Ovary (tissue), 9 donors: ENCODE results near the gene CHCHD3. TPM values are rescaled to one million over a fixed set of nuclear protein-coding genes. Genes with fewer than 3 reads are reported as not detected.

ENCODE experiments used
- DNase-seq, 5 donors: peaks; one replicate each; pipeline ENCODE4 v3.0.0-alpha.2; 2019 to 2020
- H3K27ac ChIP-seq, 2 donors: fragments of 200-600 bp; one replicate each; pipeline versions ENCODE4 v1.5.1 to v1.8.0; 2019 to 2022
- H3K27me3 ChIP-seq: fragments of 200-600 bp; one replicate; pipeline ENCODE4 v1.8.0; 2022
- H3K36me3 ChIP-seq: fragments of 200-600 bp; sonication (generic); one replicate; pipeline ENCODE4 v1.5.1; 2019
- H3K4me1 ChIP-seq: one replicate; pipeline ENCODE4 v1.8.1; 2013; ENCODE audit warnings: mild to moderate bottlenecking, moderate library complexity; ENCODE audit not compliant: insufficient read depth
- H3K4me3 ChIP-seq: fragments of 200-600 bp; sonication (generic); one replicate; pipeline ENCODE4 v1.5.1; 2017
- H3K9me3 ChIP-seq, 2 donors: fragments of 200-600 bp in 1 of 2; sonication (generic) in 1 of 2; one replicate each; pipeline versions ENCODE4 v1.5.1 to v1.8.1; 2013 to 2019; ENCODE audit warnings: mild to moderate bottlenecking in 1 of 2, moderate library complexity in 1 of 2
- EP300 ChIP-seq: sonication (generic); formaldehyde crosslinking; IDR thresholded peaks from one replicate; pipeline ENCODE4 v1.6.1; 2017; ENCODE audit warnings: antibody characterized with exemption
- POLR2A ChIP-seq: fragments of 450-650 bp; IDR thresholded peaks from one replicate; pipeline ENCODE4 v1.6.1; 2017; ENCODE audit warnings: antibody characterized with exemption, mild to moderate bottlenecking, moderate library complexity
- WGBS, 3 donors: extraction: QIAGEN DNeasy Blood & Tissue Kit in 1 of 3; methylation state at CpG; one replicate each; pipeline versions ENCODE4 v1.1.5 to v1.1.7; 2013 to 2017; 5-methylcytosine and 5-hydroxymethylcytosine counted together
- intact Hi-C, 4 donors: fragments of 100-400 bp; cut with DNase I; formaldehyde crosslinking; loops; one replicate each; pipeline versions ENCODE4 v1.11.0 to v1.15.1; 2022 to 2023
- polyA plus RNA-seq, 2 donors: library from polyadenylated mRNA; stranded (reverse); fragments of 200-250 nt in 1 of 2; fragments of 350-450 nt in 1 of 2; fragmentation: Illumina TruSeq in 1 of 2; extraction: RNeasy Lipid Tissue Mini Kit (QIAGEN cat#74804) in 1 of 2; gene quantifications; one replicate each; pipeline ENCODE4 v1.2.3, GENCODE V29; 2013 to 2014
- total RNA-seq, 7 donors: library from RNA; depleted of rRNA in 2 of 7; stranded (reverse); fragments of >200 nt in 2 of 7; fragmentation: NEBNext Ultra II Directional in 3 of 7; extraction: Animal tissue kit (Norgen Biotek cat#: 25700) in 3 of 7; gene quantifications; one replicate each; pipeline versions ENCODE4 v1.1.0 to v1.2.4, GENCODE V29; 2016 to 2023
- TF ChIP-seq, protein P1 (sequence below), 3 donors: fragments of 450-650 bp in 2 of 3; fragments of 200-600 bp in 1 of 3; IDR thresholded peaks; one replicate each; pipeline versions ENCODE4 v1.5.1 to v1.8.0; 2016 to 2022; ENCODE audit warnings: antibody characterized with exemption in 3 of 3, mild to moderate bottlenecking in 1 of 3
- donor health status: DM: no; HTN: no; CAD: no; lungs with moderate emphysema.
- donor health status: DM: no; HTN: no; CAD: no.
- donor health status: Bipolar disorder and iron deficiency.
- donor health status: DM: yes; HTN: yes; CAD: no.
- donor health status: DM: no; HTN: no; CAD: no.
- donor health status: DM: yes; HTN: yes; CAD: no.

Gene CHCHD3
- total and polyA plus RNA-seq, 9 donors = 31.4 to 59.1 (median 36.7) TPM

DNA sequence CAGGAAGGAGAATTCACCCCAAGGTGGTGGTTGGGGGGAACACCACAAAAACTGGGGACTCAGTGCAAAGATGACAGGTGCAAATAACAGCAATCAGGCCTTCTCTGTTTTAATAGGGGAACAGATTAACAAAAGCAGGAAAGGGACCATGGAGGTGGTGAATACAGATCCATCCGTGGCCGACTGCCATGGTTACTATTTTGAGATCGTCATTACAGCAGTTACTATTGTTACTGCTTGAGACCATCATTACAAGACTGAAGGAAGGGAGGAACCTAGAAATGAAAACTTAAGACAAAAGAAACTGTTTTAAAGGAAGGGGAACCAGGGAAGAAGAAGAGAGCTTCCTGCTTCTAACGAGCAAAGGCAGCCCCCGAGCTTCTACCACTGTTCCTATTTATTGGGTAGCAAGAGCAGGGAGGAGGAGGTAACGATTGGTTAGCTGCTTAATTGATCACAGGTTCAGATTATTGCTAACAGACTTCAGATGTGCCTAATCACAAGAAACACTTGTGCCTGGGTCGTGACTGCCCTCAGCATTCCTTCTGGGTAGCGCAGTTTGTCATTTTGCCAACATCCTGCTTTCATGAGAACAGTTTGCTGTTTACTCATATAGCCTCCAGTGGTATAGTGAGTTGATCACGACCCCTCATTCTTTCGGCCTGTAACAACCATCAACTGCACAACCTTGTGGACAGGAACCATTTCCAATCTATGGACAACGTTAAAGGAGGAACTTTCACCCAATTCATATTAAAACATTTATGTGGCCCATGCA, 216.3 kb downstream of the CHCHD3 start:
- no peaks in the 10 kb centered on the region for H3K27me3 ChIP-seq
- H3K4me1 ChIP-seq = peaks cover 4% of the 10 kb centered on the region
- no peak overlapping the region for H3K4me3 ChIP-seq
- no peak for DNase-seq
- 70 to 75% (median 70%) methylated on average over 11 of the region's 11 CpGs for WGBS, 3 donors
- no peak overlapping the region for H3K27ac ChIP-seq
- TF ChIP-seq POLR2A (no peak), EP300 (no peak)
- TF ChIP-seq, protein P1, sequence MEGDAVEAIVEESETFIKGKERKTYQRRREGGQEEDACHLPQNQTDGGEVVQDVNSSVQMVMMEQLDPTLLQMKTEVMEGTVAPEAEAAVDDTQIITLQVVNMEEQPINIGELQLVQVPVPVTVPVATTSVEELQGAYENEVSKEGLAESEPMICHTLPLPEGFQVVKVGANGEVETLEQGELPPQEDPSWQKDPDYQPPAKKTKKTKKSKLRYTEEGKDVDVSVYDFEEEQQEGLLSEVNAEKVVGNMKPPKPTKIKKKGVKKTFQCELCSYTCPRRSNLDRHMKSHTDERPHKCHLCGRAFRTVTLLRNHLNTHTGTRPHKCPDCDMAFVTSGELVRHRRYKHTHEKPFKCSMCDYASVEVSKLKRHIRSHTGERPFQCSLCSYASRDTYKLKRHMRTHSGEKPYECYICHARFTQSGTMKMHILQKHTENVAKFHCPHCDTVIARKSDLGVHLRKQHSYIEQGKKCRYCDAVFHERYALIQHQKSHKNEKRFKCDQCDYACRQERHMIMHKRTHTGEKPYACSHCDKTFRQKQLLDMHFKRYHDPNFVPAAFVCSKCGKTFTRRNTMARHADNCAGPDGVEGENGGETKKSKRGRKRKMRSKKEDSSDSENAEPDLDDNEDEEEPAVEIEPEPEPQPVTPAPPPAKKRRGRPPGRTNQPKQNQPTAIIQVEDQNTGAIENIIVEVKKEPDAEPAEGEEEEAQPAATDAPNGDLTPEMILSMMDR (IDR thresholded peaks at IDR 0.05) = no peak
- intact Hi-C loops = no loop called here
- no peaks in the 10 kb centered on the region for H3K36me3 ChIP-seq
- H3K9me3 ChIP-seq = no peaks in the 10 kb centered on the region

DNA sequence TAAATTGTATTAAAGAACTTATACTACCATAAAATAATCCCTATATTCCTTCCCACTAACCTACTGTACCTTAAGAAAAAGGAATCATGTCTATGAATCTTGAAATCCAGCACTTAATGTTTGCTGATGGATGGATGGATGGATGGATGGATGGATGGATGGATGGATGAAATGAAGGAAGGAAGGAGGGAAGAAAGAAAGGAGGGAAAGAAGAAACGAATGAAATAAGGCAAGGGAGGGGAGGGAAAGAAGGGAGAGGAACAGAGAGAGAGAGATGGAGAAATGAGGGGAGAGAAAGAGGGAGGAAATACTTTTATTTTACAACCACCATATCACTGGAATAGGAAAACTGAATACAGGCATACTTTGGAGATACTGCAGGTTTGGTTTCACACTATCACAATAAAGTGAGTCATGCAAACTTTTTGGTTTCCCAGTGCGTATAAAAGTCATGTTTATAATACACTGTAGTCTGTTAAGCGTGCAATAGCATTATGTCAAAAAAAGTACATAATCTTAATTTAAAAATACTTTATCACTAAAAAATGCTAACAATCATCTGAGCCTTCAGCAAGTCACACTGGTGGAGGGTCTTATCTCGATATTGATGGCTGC, 219.8 kb downstream of the CHCHD3 start:
- DNase-seq = no peak
- TF ChIP-seq POLR2A = no peak
- TF ChIP-seq, protein P1 (IDR thresholded peaks at IDR 0.05) = no peak
- TF ChIP-seq EP300 = no peak
- Histone ChIP-seq H3K36me3 (no peaks in the 10 kb centered on the region), H3K27me3 (no peaks in the 10 kb centered on the region), H3K4me1 (peaks cover 4% of the 10 kb centered on the region), H3K27ac (no peak overlapping the region), H3K4me3 (no peak overlapping the region), H3K9me3 (no peaks in the 10 kb centered on the region)
- intact Hi-C loops = no loop called here
- 35 to 69% (median 54%) methylated on average over 4 of the region's 4 CpGs for WGBS, 3 donors

DNA sequence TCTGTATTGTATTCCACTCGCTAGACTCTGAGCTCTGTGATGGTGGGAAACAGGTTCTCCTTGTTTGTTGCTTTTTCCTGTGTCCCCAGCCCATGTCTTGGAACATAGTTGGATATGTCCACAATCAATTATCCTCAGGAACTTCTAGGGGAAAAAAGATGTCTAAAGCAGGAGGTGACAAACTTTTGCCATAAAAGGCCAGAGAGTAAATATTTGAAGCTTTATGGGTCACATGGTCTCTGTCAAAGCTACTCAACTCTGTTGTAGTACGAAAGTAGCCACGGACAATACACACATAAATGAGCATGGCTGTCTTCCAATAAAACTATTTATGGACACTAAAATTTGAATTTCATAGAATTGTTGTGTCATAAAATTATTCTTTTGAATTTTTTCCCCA, 220.5 kb downstream of the CHCHD3 start:
- Histone ChIP-seq H3K27me3 (no peaks in the 10 kb centered on the region), H3K27ac (no peak overlapping the region), H3K4me3 (no peak overlapping the region), H3K36me3 (no peaks in the 10 kb centered on the region), H3K4me1 (peaks cover 4% of the 10 kb centered on the region), H3K9me3 (no peaks in the 10 kb centered on the region)
- 84 to 89% (median 89%) methylated on average over 3 of the region's 3 CpGs for WGBS, 3 donors
- no peak for TF ChIP-seq POLR2A
- TF ChIP-seq EP300 = no peak
- TF ChIP-seq, protein P1 (IDR thresholded peaks at IDR 0.05) = no peak
- intact Hi-C loops = no loop called here
- DNase-seq = no peak

DNA sequence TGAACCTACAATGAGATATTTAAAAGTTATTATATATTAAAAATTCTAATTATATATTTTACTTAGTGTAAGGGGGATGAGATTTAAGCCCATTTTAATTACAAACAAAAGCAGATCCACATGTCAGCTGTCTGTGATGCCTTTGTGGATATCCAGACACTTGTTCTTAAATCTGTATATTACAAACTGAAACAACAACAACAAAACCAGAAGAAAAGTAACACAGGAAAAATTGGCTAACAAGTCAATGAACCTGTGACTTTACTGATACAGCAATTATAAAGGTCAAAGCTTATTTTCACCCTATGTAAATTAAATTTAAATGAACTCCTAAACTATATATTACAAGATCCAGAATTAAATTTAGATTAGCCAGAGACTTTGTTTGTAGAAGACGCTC, 222.7 kb downstream of the CHCHD3 start:
- no peak for DNase-seq
- H3K4me3 ChIP-seq = no peak overlapping the region
- no peaks in the 10 kb centered on the region for H3K27me3 ChIP-seq
- no peaks in the 10 kb centered on the region for H3K36me3 ChIP-seq
- intact Hi-C loops = no loop called here
- no peaks in the 10 kb centered on the region for H3K9me3 ChIP-seq
- no peak overlapping the region for H3K27ac ChIP-seq
- no peaks in the 10 kb centered on the region for H3K4me1 ChIP-seq
- TF ChIP-seq EP300 = no peak
- TF ChIP-seq, protein P1 (IDR thresholded peaks at IDR 0.05) = no peak
- no peak for TF ChIP-seq POLR2A
- 33 to 54% (median 41%) methylated on average over 1 of the region's 1 CpG for WGBS, 3 donors
